ENCODE data around the gene KY.

The KY gene

GRCh38 chr3:134559591-134559990 is 91.2 kb downstream of the KY start:
- no peak for DNase-seq (ENCODE audit: low spot score)

All from SK-N-DZ (cell line).